Measurements from ENCODE around the gene CACNG6. TPM values are rescaled to one million over a fixed set of nuclear protein-coding genes. Genes with fewer than 3 reads are reported as not detected.
A peak's percentile ranks its signal among the peaks of the same experiment; 100 is the strongest.

The CACNG6 gene
- total RNA-seq, 1 experiment from 2014 or later, result 0.11 TPM

- H3K9me3 ChIP-seq (replicated peaks), result no peaks in the 10 kb centered on the region
- H3K36me3 ChIP-seq, result no peaks in the 10 kb centered on the region
- H3K4me3 ChIP-seq, result no peak overlapping the region
- H3K27me3 ChIP-seq (replicated peaks), result peaks cover 46% of the 10 kb centered on the region
- no peak for DNase-seq (ENCODE audit: low read depth in 1 of 2, low spot score in 2 of 2)
- H3K27ac ChIP-seq, result no peak overlapping the region
- 0 out of 2 replicates have a peak, but pooled peaks cover 3% of the 10 kb centered on the region for H3K4me1 ChIP-seq (replicated peaks)
Observed at GRCh38 chr19:53999694-54000093, 8.3 kb downstream of the CACNG6 start.

GRCh38 chr19:54001496-54001895, 10.1 kb downstream of the CACNG6 start:
- Histone ChIP-seq H3K36me3 (no peaks in the 10 kb centered on the region), H3K4me3 (no peak overlapping the region), H3K27me3 (replicated peaks) (peaks cover 32% of the 10 kb centered on the region), H3K4me1 (replicated peaks) (0 out of 2 replicates have a peak, but pooled peaks cover 3% of the 10 kb centered on the region), H3K27ac (no peak overlapping the region), H3K9me3 (replicated peaks) (no peaks in the 10 kb centered on the region)
- DNase-seq (ENCODE audit: low read depth in 1 of 2, low spot score in 2 of 2), result no peak

GRCh38 chr19:54002495-54003315, 11.3 kb downstream of the CACNG6 start:
- DNase-seq (ENCODE audit: low read depth in 1 of 2, low spot score in 2 of 2), result no peak
- no peak overlapping the region for H3K4me3 ChIP-seq

GRCh38 chr19:54009440-54009839, 18.0 kb downstream of the CACNG6 start:
- no peak for DNase-seq (ENCODE audit: low read depth in 1 of 2, low spot score in 2 of 2)
- Histone ChIP-seq H3K9me3 (replicated peaks) (no peaks in the 10 kb centered on the region), H3K36me3 (no peaks in the 10 kb centered on the region), H3K4me1 (replicated peaks) (peaks cover 21% of the 10 kb centered on the region), H3K4me3 (no peak overlapping the region), H3K27ac (no peak overlapping the region), H3K27me3 (replicated peaks) (no peaks in the 10 kb centered on the region)

More at GRCh38 chr19:54002495-54003315, 11.3 kb downstream of the CACNG6 start:
- no peaks in the 10 kb centered on the region for H3K36me3 ChIP-seq
- H3K9me3 ChIP-seq (replicated peaks), result no peaks in the 10 kb centered on the region
- peaks cover 5% of the 10 kb centered on the region for H3K4me1 ChIP-seq (replicated peaks)
- no peak overlapping the region for H3K27ac ChIP-seq
- H3K27me3 ChIP-seq (replicated peaks), result peaks cover 30% of the 10 kb centered on the region

- Histone ChIP-seq H3K4me3 (no peak overlapping the region), H3K27ac (no peak overlapping the region), H3K27me3 (replicated peaks) (no peaks in the 10 kb centered on the region), H3K4me1 (replicated peaks) (peaks cover 21% of the 10 kb centered on the region), H3K36me3 (no peaks in the 10 kb centered on the region), H3K9me3 (replicated peaks) (no peaks in the 10 kb centered on the region)
- DNase-seq (ENCODE audit: low read depth in 1 of 2, low spot score in 2 of 2), result no peak
Observed at GRCh38 chr19:54010474-54010873, 19.0 kb downstream of the CACNG6 start.

GRCh38 chr19:54011507-54012211, 20.2 kb downstream of the CACNG6 start:
- no peak overlapping the region for H3K4me3 ChIP-seq
- no peaks in the 10 kb centered on the region for H3K27me3 ChIP-seq (replicated peaks)
- no peaks in the 10 kb centered on the region for H3K9me3 ChIP-seq (replicated peaks)
- H3K36me3 ChIP-seq, result no peaks in the 10 kb centered on the region
- H3K27ac ChIP-seq, result no peak overlapping the region
- no peak for DNase-seq (ENCODE audit: low read depth in 1 of 2, low spot score in 2 of 2)
- H3K4me1 ChIP-seq (replicated peaks), result peaks cover 21% of the 10 kb centered on the region

GRCh38 chr19:54013866-54014265, 22.4 kb downstream of the CACNG6 start:
- DNase-seq (ENCODE audit: low read depth in 1 of 2, low spot score in 2 of 2), result no peak
- Histone ChIP-seq H3K27me3 (replicated peaks) (no peaks in the 10 kb centered on the region), H3K36me3 (no peaks in the 10 kb centered on the region), H3K4me1 (replicated peaks) (peaks cover 7% of the 10 kb centered on the region), H3K27ac (no peak overlapping the region), H3K9me3 (replicated peaks) (peaks cover 3% of the 10 kb centered on the region; the same call in 1 of the 2 replicates), H3K4me3 (no peak overlapping the region)

GRCh38 chr19:54014920-54015560, 23.6 kb downstream of the CACNG6 start:
- Histone ChIP-seq H3K27me3 (replicated peaks) (no peaks in the 10 kb centered on the region), H3K27ac (no peak overlapping the region), H3K36me3 (no peaks in the 10 kb centered on the region), H3K4me1 (replicated peaks) (peaks cover 10% of the 10 kb centered on the region), H3K9me3 (replicated peaks) (peaks cover 3% of the 10 kb centered on the region; the same call in 1 of the 2 replicates), H3K4me3 (no peak overlapping the region)
- no peak for DNase-seq (ENCODE audit: low read depth in 1 of 2, low spot score in 2 of 2)

- H3K4me1 ChIP-seq (replicated peaks), result peaks cover 25% of the 10 kb centered on the region
- H3K4me3 ChIP-seq, result no peak overlapping the region
- DNase-seq (ENCODE audit: low read depth in 1 of 2, low spot score in 2 of 2), result no peak
- peaks cover 3% of the 10 kb centered on the region; the same call in 1 of the 2 replicates for H3K9me3 ChIP-seq (replicated peaks)
- H3K27me3 ChIP-seq (replicated peaks), result no peaks in the 10 kb centered on the region
- H3K27ac ChIP-seq, result no peak overlapping the region
- no peaks in the 10 kb centered on the region for H3K36me3 ChIP-seq
Observed at GRCh38 chr19:54017261-54017660, 25.8 kb downstream of the CACNG6 start.

- H3K4me3 ChIP-seq, result no peak overlapping the region
- peaks cover 8% of the 10 kb centered on the region for H3K9me3 ChIP-seq (replicated peaks)
- H3K27me3 ChIP-seq (replicated peaks), result no peaks in the 10 kb centered on the region
- peaks cover 52% of the 10 kb centered on the region for H3K4me1 ChIP-seq (replicated peaks)
- no peak overlapping the region for H3K27ac ChIP-seq
- no peaks in the 10 kb centered on the region for H3K36me3 ChIP-seq
- no peak for DNase-seq (ENCODE audit: low read depth in 1 of 2, low spot score in 2 of 2)
Observed at GRCh38 chr19:54021363-54021762, 29.9 kb downstream of the CACNG6 start.

- Histone ChIP-seq H3K4me3 (no peak overlapping the region), H3K4me1 (replicated peaks) (peaks cover 52% of the 10 kb centered on the region), H3K27ac (peak overlapping the region; percentile 60), H3K9me3 (replicated peaks) (peaks cover 8% of the 10 kb centered on the region), H3K27me3 (replicated peaks) (no peaks in the 10 kb centered on the region), H3K36me3 (no peaks in the 10 kb centered on the region)
- no peak for DNase-seq (ENCODE audit: low read depth in 1 of 2, low spot score in 2 of 2)
Observed at GRCh38 chr19:54021932-54022331, 30.5 kb downstream of the CACNG6 start.

GRCh38 chr19:54023191-54023590, 31.8 kb downstream of the CACNG6 start:
- H3K27ac ChIP-seq, result peak overlapping the region; percentile 60; the same call in 1 of the 2 replicates
- no peak overlapping the region for H3K4me3 ChIP-seq
- H3K4me1 ChIP-seq (replicated peaks), result peaks cover 52% of the 10 kb centered on the region
- no peak for DNase-seq (ENCODE audit: low read depth in 1 of 2, low spot score in 2 of 2)
- no peaks in the 10 kb centered on the region for H3K36me3 ChIP-seq
- H3K9me3 ChIP-seq (replicated peaks), result peaks cover 5% of the 10 kb centered on the region; the same call in 1 of the 2 replicates
- no peaks in the 10 kb centered on the region for H3K27me3 ChIP-seq (replicated peaks)

GRCh38 chr19:54024660-54025059, 33.2 kb downstream of the CACNG6 start:
- peak in 1 of 2 experiments; percentile 59 for DNase-seq (ENCODE audit: low read depth in 1 of 2, low spot score in 2 of 2)

More at GRCh38 chr19:54024660-54025059, 33.2 kb downstream of the CACNG6 start:
- Histone ChIP-seq H3K27me3 (replicated peaks) (no peaks in the 10 kb centered on the region), H3K9me3 (replicated peaks) (peaks cover 5% of the 10 kb centered on the region; the same call in 1 of the 2 replicates), H3K27ac (no peak overlapping the region), H3K4me3 (no peak overlapping the region), H3K4me1 (replicated peaks) (peaks cover 49% of the 10 kb centered on the region), H3K36me3 (no peaks in the 10 kb centered on the region)

Data from SJSA1 (cell line).